ENCODE measurements around the gene VAPA. TPM values are rescaled to one million over a fixed set of nuclear protein-coding genes. Genes with fewer than 3 reads are reported as not detected.

The VAPA gene
- total and polyA plus RNA-seq, 9 of the 15 experiments (the other 6 are each of a cell fraction or from before 2014, with no cell fraction given) = 219 to 902 (median 526) TPM

DNA sequence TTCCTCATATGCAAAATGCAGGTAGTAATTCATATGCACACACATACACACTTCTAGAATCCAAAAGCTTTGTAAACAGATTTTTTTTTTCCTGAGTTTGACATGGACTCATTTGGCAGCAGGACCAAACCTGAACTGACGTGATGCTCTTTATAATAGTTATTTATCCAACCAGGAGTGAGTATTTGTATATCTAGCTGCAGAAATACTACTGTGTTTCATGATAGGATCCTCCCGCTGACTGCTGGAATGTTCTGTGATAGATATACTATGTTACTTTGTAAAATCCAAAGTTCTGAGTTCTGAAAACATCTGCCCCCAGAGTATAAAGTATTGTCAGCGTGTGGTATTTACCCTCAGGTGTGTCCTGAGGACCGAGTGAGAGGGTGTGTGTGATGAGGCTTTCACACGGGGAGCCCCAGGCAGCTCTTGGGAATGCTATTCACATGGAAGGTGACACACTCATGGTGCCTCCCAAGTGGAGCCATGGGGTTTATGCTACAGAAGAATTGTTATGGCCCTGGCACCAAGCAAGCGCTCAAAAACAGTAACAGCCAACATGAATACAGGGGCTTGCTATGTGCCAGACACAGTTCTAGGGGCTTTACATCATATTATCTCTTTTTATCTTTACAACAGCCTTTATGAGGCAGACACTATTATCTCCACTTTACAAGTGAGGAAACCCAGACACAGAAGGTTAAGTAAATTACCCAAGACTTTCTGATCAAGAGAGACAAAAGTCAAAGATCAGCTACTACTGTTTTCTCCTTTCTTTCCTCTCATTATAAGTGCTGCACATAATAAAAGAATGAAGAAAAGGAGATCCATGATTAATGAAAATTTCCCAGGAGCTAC, 44.7 kb upstream of the VAPA start (continued):
- TF ChIP-seq, protein P1, sequence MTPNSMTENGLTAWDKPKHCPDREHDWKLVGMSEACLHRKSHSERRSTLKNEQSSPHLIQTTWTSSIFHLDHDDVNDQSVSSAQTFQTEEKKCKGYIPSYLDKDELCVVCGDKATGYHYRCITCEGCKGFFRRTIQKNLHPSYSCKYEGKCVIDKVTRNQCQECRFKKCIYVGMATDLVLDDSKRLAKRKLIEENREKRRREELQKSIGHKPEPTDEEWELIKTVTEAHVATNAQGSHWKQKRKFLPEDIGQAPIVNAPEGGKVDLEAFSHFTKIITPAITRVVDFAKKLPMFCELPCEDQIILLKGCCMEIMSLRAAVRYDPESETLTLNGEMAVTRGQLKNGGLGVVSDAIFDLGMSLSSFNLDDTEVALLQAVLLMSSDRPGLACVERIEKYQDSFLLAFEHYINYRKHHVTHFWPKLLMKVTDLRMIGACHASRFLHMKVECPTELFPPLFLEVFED (CRISPR knock-in tag; conservative IDR thresholded peaks at IDR 0.05) = no peak
- no peak for TF ChIP-seq ETV1 (tag; conservative IDR thresholded peaks at IDR 0.05; ENCODE audit: low read depth)
- no peak for TF ChIP-seq ZNF124 (CRISPR knock-in tag; IDR thresholded peaks at IDR 0.05)
- TF ChIP-seq, protein P2, sequence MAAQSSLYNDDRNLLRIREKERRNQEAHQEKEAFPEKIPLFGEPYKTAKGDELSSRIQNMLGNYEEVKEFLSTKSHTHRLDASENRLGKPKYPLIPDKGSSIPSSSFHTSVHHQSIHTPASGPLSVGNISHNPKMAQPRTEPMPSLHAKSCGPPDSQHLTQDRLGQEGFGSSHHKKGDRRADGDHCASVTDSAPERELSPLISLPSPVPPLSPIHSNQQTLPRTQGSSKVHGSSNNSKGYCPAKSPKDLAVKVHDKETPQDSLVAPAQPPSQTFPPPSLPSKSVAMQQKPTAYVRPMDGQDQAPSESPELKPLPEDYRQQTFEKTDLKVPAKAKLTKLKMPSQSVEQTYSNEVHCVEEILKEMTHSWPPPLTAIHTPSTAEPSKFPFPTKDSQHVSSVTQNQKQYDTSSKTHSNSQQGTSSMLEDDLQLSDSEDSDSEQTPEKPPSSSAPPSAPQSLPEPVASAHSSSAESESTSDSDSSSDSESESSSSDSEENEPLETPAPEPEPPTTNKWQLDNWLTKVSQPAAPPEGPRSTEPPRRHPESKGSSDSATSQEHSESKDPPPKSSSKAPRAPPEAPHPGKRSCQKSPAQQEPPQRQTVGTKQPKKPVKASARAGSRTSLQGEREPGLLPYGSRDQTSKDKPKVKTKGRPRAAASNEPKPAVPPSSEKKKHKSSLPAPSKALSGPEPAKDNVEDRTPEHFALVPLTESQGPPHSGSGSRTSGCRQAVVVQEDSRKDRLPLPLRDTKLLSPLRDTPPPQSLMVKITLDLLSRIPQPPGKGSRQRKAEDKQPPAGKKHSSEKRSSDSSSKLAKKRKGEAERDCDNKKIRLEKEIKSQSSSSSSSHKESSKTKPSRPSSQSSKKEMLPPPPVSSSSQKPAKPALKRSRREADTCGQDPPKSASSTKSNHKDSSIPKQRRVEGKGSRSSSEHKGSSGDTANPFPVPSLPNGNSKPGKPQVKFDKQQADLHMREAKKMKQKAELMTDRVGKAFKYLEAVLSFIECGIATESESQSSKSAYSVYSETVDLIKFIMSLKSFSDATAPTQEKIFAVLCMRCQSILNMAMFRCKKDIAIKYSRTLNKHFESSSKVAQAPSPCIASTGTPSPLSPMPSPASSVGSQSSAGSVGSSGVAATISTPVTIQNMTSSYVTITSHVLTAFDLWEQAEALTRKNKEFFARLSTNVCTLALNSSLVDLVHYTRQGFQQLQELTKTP (IDR thresholded peaks at IDR 0.05; ENCODE audit: low read depth in 1 of 2, partially characterized antibody in 2 of 2) = peak in 1 of 2 experiments; percentile 44
- TF ChIP-seq, protein P3, sequence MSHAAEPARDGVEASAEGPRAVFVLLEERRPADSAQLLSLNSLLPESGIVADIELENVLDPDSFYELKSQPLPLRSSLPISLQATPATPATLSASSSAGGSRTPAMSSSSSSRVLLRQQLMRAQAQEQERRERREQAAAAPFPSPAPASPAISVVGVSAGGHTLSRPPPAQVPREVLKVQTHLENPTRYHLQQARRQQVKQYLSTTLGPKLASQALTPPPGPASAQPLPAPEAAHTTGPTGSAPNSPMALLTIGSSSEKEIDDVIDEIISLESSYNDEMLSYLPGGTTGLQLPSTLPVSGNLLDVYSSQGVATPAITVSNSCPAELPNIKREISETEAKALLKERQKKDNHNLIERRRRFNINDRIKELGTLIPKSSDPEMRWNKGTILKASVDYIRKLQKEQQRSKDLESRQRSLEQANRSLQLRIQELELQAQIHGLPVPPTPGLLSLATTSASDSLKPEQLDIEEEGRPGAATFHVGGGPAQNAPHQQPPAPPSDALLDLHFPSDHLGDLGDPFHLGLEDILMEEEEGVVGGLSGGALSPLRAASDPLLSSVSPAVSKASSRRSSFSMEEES (CRISPR knock-in tag; IDR thresholded peaks at IDR 0.05) = no peak
- no peak for TF ChIP-seq GABPB2 (CRISPR knock-in tag; conservative IDR thresholded peaks at IDR 0.05)
- no peak for TF ChIP-seq ZNF280A (IDR thresholded peaks at IDR 0.05; ENCODE audit: low read depth, partially characterized antibody)
- TF ChIP-seq, protein P4, sequence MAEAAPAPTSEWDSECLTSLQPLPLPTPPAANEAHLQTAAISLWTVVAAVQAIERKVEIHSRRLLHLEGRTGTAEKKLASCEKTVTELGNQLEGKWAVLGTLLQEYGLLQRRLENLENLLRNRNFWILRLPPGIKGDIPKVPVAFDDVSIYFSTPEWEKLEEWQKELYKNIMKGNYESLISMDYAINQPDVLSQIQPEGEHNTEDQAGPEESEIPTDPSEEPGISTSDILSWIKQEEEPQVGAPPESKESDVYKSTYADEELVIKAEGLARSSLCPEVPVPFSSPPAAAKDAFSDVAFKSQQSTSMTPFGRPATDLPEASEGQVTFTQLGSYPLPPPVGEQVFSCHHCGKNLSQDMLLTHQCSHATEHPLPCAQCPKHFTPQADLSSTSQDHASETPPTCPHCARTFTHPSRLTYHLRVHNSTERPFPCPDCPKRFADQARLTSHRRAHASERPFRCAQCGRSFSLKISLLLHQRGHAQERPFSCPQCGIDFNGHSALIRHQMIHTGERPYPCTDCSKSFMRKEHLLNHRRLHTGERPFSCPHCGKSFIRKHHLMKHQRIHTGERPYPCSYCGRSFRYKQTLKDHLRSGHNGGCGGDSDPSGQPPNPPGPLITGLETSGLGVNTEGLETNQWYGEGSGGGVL (CRISPR knock-in tag; IDR thresholded peaks at IDR 0.05) = no peak
- TF ChIP-seq SETDB1 (IDR thresholded peaks at IDR 0.05; ENCODE audit: low read length) = no peak
- TF ChIP-seq BRD9 (IDR thresholded peaks at IDR 0.05; ENCODE audit: low read depth, partially characterized antibody) = no peak
- no peak for TF ChIP-seq DIDO1 (tag; IDR thresholded peaks at IDR 0.05; ENCODE audit: low read depth)
- no peak for TF ChIP-seq ZNF717 (CRISPR knock-in tag; IDR thresholded peaks at IDR 0.05)
- TF ChIP-seq, protein P5, sequence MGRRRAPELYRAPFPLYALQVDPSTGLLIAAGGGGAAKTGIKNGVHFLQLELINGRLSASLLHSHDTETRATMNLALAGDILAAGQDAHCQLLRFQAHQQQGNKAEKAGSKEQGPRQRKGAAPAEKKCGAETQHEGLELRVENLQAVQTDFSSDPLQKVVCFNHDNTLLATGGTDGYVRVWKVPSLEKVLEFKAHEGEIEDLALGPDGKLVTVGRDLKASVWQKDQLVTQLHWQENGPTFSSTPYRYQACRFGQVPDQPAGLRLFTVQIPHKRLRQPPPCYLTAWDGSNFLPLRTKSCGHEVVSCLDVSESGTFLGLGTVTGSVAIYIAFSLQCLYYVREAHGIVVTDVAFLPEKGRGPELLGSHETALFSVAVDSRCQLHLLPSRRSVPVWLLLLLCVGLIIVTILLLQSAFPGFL (CRISPR knock-in tag; IDR thresholded peaks at IDR 0.05) = no peak
- TF ChIP-seq RBFOX2 (IDR thresholded peaks at IDR 0.05; ENCODE audit: low read depth, low read length) = peak; percentile 42
- no peak; the same call in 1 of the 2 replicates for TF ChIP-seq TAL1 (IDR thresholded peaks at IDR 0.05)
